H1 (cell line): ENCODE results near the gene TBC1D2B. TPM values are rescaled to one million over a fixed set of nuclear protein-coding genes. Genes with fewer than 3 reads are reported as not detected.

Experiments
- polyA plus RNA-seq, 7 experiments: library from polyadenylated mRNA; depleted of rRNA in 3 of 7; stranded (reverse) in 5 of 7; unstranded in 2 of 7; fragments of >200 nt in 5 of 7; fragments of 200-250 nt in 2 of 7; gene quantifications; 1 replicate in 5 of 7; 2 replicates in 1 of 7; 4 replicates in 1 of 7; pipeline versions ENCODE4 v1.2.1 to v1.2.3, GENCODE V29; 2011 to 2013; ENCODE audit warnings: missing spikeins in 2 of 7, mixed read lengths in 2 of 7
- total RNA-seq: library from RNA; stranded (reverse); fragmentation: NEBNext Ultra II Directional; extraction: Animal tissue kit (Norgen Biotek cat#: 25700); gene quantifications from 2 replicates; pipeline ENCODE4 v1.2.1, GENCODE V29; 2021
- TF ChIP-seq, protein P1 (sequence below): fragments of 300-600 bp; sonication (generic); IDR thresholded peaks from 2 replicates; pipeline ENCODE4 v1.7.1; 2012; ENCODE audit warnings: low read length, moderate library complexity, mild to moderate bottlenecking, inconsistent platforms; ENCODE audit not compliant: insufficient replicate concordance

The TBC1D2B gene
- total and polyA plus RNA-seq, 2 of the 8 experiments (the other 6 are each of a cell fraction or from before 2014, with no cell fraction given), result 11.9 to 19.5 TPM

DNA sequence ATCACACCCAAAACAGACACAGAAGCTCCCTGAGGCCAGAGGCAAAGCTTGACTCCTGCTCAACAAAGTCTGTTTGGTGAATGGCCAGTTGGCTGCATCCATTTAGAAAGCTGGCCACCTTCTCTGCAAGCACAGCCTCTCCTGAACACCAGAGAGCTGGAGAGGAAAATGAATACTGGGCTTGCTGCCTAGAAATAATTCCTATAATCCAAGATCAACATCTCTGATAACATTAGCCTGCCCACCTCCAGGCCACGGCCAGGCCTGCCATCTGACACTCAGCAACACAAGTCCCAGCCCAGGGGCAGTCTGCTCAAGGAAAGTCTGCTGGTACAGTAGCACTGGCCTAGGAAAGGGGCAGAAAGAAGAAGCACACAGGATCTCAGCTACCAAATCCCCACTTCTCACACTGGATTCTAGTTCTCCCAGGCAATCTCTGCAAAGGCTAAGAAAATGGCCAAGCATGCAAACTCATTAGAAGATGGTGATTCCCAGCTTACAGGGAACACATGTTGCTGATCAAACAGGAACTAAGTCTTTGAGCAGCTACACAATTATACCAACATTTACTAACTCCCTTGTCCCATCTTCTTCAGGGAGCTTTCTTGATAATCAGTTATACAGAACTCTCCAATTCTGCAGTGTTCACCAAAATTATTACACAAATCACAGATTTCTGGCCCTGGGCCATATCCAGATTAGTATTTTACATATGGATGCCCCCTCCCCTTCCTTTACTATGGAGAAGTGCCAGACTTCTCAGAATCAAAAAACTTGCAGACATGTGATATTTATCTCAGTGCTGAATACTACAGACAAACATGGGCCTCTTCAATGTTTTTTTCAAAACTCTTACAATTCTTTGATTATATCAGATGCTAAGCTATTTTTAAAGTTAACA lies 9.9 kb downstream of the TBC1D2B start (continued):
- TF ChIP-seq, protein P1, sequence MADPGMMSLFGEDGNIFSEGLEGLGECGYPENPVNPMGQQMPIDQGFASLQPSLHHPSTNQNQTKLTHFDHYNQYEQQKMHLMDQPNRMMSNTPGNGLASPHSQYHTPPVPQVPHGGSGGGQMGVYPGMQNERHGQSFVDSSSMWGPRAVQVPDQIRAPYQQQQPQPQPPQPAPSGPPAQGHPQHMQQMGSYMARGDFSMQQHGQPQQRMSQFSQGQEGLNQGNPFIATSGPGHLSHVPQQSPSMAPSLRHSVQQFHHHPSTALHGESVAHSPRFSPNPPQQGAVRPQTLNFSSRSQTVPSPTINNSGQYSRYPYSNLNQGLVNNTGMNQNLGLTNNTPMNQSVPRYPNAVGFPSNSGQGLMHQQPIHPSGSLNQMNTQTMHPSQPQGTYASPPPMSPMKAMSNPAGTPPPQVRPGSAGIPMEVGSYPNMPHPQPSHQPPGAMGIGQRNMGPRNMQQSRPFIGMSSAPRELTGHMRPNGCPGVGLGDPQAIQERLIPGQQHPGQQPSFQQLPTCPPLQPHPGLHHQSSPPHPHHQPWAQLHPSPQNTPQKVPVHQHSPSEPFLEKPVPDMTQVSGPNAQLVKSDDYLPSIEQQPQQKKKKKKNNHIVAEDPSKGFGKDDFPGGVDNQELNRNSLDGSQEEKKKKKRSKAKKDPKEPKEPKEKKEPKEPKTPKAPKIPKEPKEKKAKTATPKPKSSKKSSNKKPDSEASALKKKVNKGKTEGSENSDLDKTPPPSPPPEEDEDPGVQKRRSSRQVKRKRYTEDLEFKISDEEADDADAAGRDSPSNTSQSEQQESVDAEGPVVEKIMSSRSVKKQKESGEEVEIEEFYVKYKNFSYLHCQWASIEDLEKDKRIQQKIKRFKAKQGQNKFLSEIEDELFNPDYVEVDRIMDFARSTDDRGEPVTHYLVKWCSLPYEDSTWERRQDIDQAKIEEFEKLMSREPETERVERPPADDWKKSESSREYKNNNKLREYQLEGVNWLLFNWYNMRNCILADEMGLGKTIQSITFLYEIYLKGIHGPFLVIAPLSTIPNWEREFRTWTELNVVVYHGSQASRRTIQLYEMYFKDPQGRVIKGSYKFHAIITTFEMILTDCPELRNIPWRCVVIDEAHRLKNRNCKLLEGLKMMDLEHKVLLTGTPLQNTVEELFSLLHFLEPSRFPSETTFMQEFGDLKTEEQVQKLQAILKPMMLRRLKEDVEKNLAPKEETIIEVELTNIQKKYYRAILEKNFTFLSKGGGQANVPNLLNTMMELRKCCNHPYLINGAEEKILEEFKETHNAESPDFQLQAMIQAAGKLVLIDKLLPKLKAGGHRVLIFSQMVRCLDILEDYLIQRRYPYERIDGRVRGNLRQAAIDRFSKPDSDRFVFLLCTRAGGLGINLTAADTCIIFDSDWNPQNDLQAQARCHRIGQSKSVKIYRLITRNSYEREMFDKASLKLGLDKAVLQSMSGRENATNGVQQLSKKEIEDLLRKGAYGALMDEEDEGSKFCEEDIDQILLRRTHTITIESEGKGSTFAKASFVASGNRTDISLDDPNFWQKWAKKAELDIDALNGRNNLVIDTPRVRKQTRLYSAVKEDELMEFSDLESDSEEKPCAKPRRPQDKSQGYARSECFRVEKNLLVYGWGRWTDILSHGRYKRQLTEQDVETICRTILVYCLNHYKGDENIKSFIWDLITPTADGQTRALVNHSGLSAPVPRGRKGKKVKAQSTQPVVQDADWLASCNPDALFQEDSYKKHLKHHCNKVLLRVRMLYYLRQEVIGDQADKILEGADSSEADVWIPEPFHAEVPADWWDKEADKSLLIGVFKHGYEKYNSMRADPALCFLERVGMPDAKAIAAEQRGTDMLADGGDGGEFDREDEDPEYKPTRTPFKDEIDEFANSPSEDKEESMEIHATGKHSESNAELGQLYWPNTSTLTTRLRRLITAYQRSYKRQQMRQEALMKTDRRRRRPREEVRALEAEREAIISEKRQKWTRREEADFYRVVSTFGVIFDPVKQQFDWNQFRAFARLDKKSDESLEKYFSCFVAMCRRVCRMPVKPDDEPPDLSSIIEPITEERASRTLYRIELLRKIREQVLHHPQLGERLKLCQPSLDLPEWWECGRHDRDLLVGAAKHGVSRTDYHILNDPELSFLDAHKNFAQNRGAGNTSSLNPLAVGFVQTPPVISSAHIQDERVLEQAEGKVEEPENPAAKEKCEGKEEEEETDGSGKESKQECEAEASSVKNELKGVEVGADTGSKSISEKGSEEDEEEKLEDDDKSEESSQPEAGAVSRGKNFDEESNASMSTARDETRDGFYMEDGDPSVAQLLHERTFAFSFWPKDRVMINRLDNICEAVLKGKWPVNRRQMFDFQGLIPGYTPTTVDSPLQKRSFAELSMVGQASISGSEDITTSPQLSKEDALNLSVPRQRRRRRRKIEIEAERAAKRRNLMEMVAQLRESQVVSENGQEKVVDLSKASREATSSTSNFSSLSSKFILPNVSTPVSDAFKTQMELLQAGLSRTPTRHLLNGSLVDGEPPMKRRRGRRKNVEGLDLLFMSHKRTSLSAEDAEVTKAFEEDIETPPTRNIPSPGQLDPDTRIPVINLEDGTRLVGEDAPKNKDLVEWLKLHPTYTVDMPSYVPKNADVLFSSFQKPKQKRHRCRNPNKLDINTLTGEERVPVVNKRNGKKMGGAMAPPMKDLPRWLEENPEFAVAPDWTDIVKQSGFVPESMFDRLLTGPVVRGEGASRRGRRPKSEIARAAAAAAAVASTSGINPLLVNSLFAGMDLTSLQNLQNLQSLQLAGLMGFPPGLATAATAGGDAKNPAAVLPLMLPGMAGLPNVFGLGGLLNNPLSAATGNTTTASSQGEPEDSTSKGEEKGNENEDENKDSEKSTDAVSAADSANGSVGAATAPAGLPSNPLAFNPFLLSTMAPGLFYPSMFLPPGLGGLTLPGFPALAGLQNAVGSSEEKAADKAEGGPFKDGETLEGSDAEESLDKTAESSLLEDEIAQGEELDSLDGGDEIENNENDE, result no peak
